Keratinocyte (primary cell): ENCODE results near the gene SPTLC3. TPM values are rescaled to one million over a fixed set of nuclear protein-coding genes. Genes with fewer than 3 reads are reported as not detected.

ENCODE experiments used
- DNase-seq: peaks from one replicate; pipeline ENCODE4 v3.0.0-alpha.2; 2011; ENCODE audit warnings: low read depth, missing footprints, low spot score
- FAIRE-seq: peaks from 2 replicates; lab custom pipeline; 2011; peaks lifted over from hg19 to GRCh38; lab: Jason Lieb, UNC
- H2AFZ ChIP-seq: 2 replicates; pipeline ENCODE4 v1.6.0; 2012; ENCODE audit warnings: low read length, control low read depth, inconsistent platforms; ENCODE audit not compliant: control insufficient read depth
- H3K27ac ChIP-seq: 2 replicates; pipeline ENCODE4 v1.5.1; 2011; ENCODE audit warnings: low read length; ENCODE audit not compliant: control insufficient read depth, insufficient read depth
- H3K27me3 ChIP-seq: 3 replicates; pipeline ENCODE4 v1.6.0; 2011; ENCODE audit warnings: low read length; ENCODE audit not compliant: control insufficient read depth, insufficient read depth; ENCODE audit errors: extremely low read depth
- H3K36me3 ChIP-seq, 2 experiments: 2 replicates in 1 of 2; 3 replicates in 1 of 2; pipeline ENCODE4 v1.5.1; 2011; ENCODE audit warnings: low read length in 2 of 2, mild to moderate bottlenecking in 1 of 2; ENCODE audit not compliant: control insufficient read depth in 2 of 2, insufficient read depth in 2 of 2; ENCODE audit errors: extremely low read depth in 1 of 2
- H3K4me1 ChIP-seq: 3 replicates; pipeline ENCODE4 v1.5.1; 2011; ENCODE audit warnings: low read length; ENCODE audit not compliant: control insufficient read depth, insufficient read depth; ENCODE audit errors: extremely low read depth
- H3K4me2 ChIP-seq: 3 replicates; pipeline ENCODE4 v1.6.0; 2011; ENCODE audit warnings: low read depth, low read length; ENCODE audit not compliant: control insufficient read depth, insufficient read depth; ENCODE audit errors: extremely low read depth
- H3K4me3 ChIP-seq, 3 experiments: fragments of 200-600 bp in 1 of 3; sonication (generic) in 1 of 3; 2 replicates in 2 of 3; 3 replicates in 1 of 3; pipeline ENCODE4 v1.5.1; 2011 to 2016; ENCODE audit warnings: low read length in 3 of 3, mild to moderate bottlenecking in 3 of 3, control low read depth in 2 of 3, inconsistent platforms in 1 of 3, low read depth in 1 of 3, mixed read lengths in 1 of 3, mixed run types in 1 of 3, moderate library complexity in 1 of 3; ENCODE audit not compliant: control insufficient read depth in 2 of 3, insufficient read depth in 2 of 3; ENCODE audit errors: extremely low read depth in 1 of 3
- H3K79me2 ChIP-seq: 2 replicates; pipeline ENCODE4 v1.6.0; 2012; ENCODE audit warnings: low read length; ENCODE audit not compliant: control insufficient read depth, insufficient read depth
- H3K9ac ChIP-seq: 3 replicates; pipeline ENCODE4 v1.6.0; 2011; ENCODE audit warnings: low read length; ENCODE audit not compliant: control insufficient read depth, insufficient read depth; ENCODE audit errors: extremely low read depth
- H3K9me1 ChIP-seq: 3 replicates; pipeline ENCODE4 v1.6.0; 2011; ENCODE audit warnings: low read length; ENCODE audit not compliant: control insufficient read depth, insufficient read depth; ENCODE audit errors: extremely low read depth
- H3K9me3 ChIP-seq: 2 replicates; pipeline ENCODE4 v1.5.1; 2012; ENCODE audit warnings: low read depth, low read length; ENCODE audit not compliant: control insufficient read depth
- H4K20me1 ChIP-seq: 3 replicates; pipeline ENCODE4 v1.6.0; 2011; ENCODE audit warnings: low read length; ENCODE audit not compliant: control insufficient read depth, insufficient read depth; ENCODE audit errors: extremely low read depth
- CTCF ChIP-seq, 3 experiments: IDR thresholded peaks in 1 of 3; conservative IDR thresholded peaks in 1 of 3; optimal IDR thresholded peaks in 1 of 3; 2 replicates in 2 of 3; 3 replicates in 1 of 3; pipeline versions ENCODE3 to v1.5.1; 2011; ENCODE audit warnings: low read length in 3 of 3, mild to moderate bottlenecking in 3 of 3, moderate library complexity in 2 of 3, control low read depth in 1 of 3, inconsistent platforms in 1 of 3; ENCODE audit not compliant: insufficient read depth in 2 of 3; ENCODE audit errors: extremely low read depth in 1 of 3
- EZH2 ChIP-seq: IDR thresholded peaks from one replicate; pipeline ENCODE4 v1.6.1; 2012; ENCODE audit warnings: inconsistent platforms, mild to moderate bottlenecking, low read length, moderate library complexity
- dilution Hi-C: fragments of 300-500 bp; cut with MboI; formaldehyde crosslinking; loops from one replicate; pipeline ENCODE4 v1.7.0; 2020; ENCODE audit warnings: low sequenced_read_pairs; ENCODE audit not compliant: extremely low pct_ligation_motif_present
- polyA plus RNA-seq, 5 experiments: library from polyadenylated mRNA; depleted of rRNA in 3 of 5; stranded (reverse) in 3 of 5; stranded (forward) in 1 of 5; unstranded in 1 of 5; fragments of >200 nt; gene quantifications; 1 replicate in 1 of 5; 2 replicates in 3 of 5; 3 replicates in 1 of 5; pipeline versions ENCODE4 v1.2.1 to v1.2.3, GENCODE V29; 2011 to 2012; ENCODE audit warnings: missing spikeins in 2 of 5, low read depth in 1 of 5, low replicate concordance in 1 of 5

SPTLC3 gene
- polyA plus RNA-seq, 1 donor (not counting 4 experiments of a cell fraction or from before 2014, with no cell fraction given) = 11.4 TPM

- Histone ChIP-seq H3K9me1 (no peaks in the 10 kb centered on the region), H3K27ac (peak overlapping the region; percentile 95), H3K4me2 (peak overlapping the region; percentile 91), H3K36me3 (peaks cover 3 to 5% of the 10 kb centered on the region in 2 experiments), H4K20me1 (no peaks in the 10 kb centered on the region), H3K4me1 (peaks cover 60% of the 10 kb centered on the region), H3K27me3 (no peaks in the 10 kb centered on the region), H3K79me2 (no peaks in the 10 kb centered on the region), H3K4me3 (peak overlapping the region in 2 of 3 experiments; percentile 53 to 54), H2AFZ (peak overlapping the region; percentile 78), H3K9me3 (no peaks in the 10 kb centered on the region), H3K9ac (peak overlapping the region; percentile 74)
- dilution Hi-C loops = no loop called here
- DNase-seq (peak; percentile 97), FAIRE-seq (peak; percentile 93)
- TF ChIP-seq CTCF (optimal IDR thresholded peaks at IDR 0.05 in 1 of 3, IDR thresholded peaks at IDR 0.05 in 1 of 3, conservative IDR thresholded peaks at IDR 0.05 in 1 of 3; ENCODE audit: extremely low read depth in 1 of 3, insufficient read depth in 2 of 3, low read length in 3 of 3) (no peak), EZH2 (no peak)
These were observed 21.1 kb downstream of the SPTLC3 start for GRCh38 chr20:13029687-13030375.

- Histone ChIP-seq H3K9ac (no peak overlapping the region), H3K9me3 (no peaks in the 10 kb centered on the region), H3K4me2 (no peak overlapping the region), H3K4me1 (peaks cover 52% of the 10 kb centered on the region), H3K4me3 (no peak overlapping the region), H3K27ac (no peak overlapping the region), H3K36me3 (peaks cover 1 to 5% of the 10 kb centered on the region in 2 experiments), H3K27me3 (no peaks in the 10 kb centered on the region), H4K20me1 (no peaks in the 10 kb centered on the region), H3K9me1 (no peaks in the 10 kb centered on the region), H3K79me2 (no peaks in the 10 kb centered on the region), H2AFZ (no peak overlapping the region)
- FAIRE-seq = no peak
- dilution Hi-C loops = no loop called here
- DNase-seq = no peak
- TF ChIP-seq CTCF (optimal IDR thresholded peaks at IDR 0.05 in 1 of 3, IDR thresholded peaks at IDR 0.05 in 1 of 3, conservative IDR thresholded peaks at IDR 0.05 in 1 of 3; ENCODE audit: extremely low read depth in 1 of 3, insufficient read depth in 2 of 3, low read length in 3 of 3) (no peak), EZH2 (no peak)
These were observed 23.0 kb downstream of the SPTLC3 start for GRCh38 chr20:13031751-13032150.
